K562 (cell line): ENCODE data around the gene EXOC4. TPM values are rescaled to one million over a fixed set of nuclear protein-coding genes. Genes with fewer than 3 reads are reported as not detected.

ENCODE experiments used
- ARID4B ChIP-seq: sonication (generic); formaldehyde crosslinking; IDR thresholded peaks from 2 replicates; pipeline ENCODE4 v1.8.0; 2022; ENCODE audit warnings: mild to moderate bottlenecking, missing genetic modification reagents
- CEBPB ChIP-seq: fragments of 450-650 bp; IDR thresholded peaks from 2 replicates; pipeline ENCODE4 v1.6.1; 2016; ENCODE audit warnings: missing genetic modification characterization, missing compliant biosample characterization
- E2F1 ChIP-seq: sonication (generic); formaldehyde crosslinking; IDR thresholded peaks from 2 replicates; pipeline ENCODE4 v1.8.1; 2023; ENCODE audit warnings: mild to moderate bottlenecking, missing genetic modification reagents, moderate library complexity
- GABPA ChIP-seq: fragments of 200-800 bp; sonication (Bioruptor generic); conservative IDR thresholded peaks from 2 replicates; pipeline ENCODE4 v1.6.1; 2016; ENCODE audit warnings: low read depth, missing genetic modification characterization, missing compliant biosample characterization
- GTF2B ChIP-seq: IDR thresholded peaks from 2 replicates; pipeline ENCODE4 v1.6.1; 2011; ENCODE audit not compliant: insufficient read length; ENCODE audit errors: extremely low read depth
- MEIS2 ChIP-seq: fragments of 450-650 bp; IDR thresholded peaks from 2 replicates; pipeline ENCODE4 v1.6.1; 2014; ENCODE audit warnings: mild to moderate bottlenecking; ENCODE audit not compliant: partially characterized antibody
- SIN3B ChIP-seq: fragments of 450-650 bp; IDR thresholded peaks from 2 replicates; pipeline ENCODE4 v1.6.1; 2017; ENCODE audit warnings: low read depth, mild to moderate bottlenecking, moderate library complexity
- SMAD4 ChIP-seq: fragments of 250-450 bp; sonication (Bioruptor Pico); conservative IDR thresholded peaks from 2 replicates; pipeline ENCODE4 v1.8.0; 2021; ENCODE audit warnings: inconsistent platforms, mild to moderate bottlenecking, moderate library complexity
- SMARCE1 ChIP-seq: fragments of 450-650 bp; IDR thresholded peaks from 2 replicates; pipeline ENCODE4 v1.7.1; 2016; ENCODE audit warnings: mild to moderate bottlenecking
- TAL1 ChIP-seq: fragments of 450-650 bp; IDR thresholded peaks from 2 replicates; pipeline ENCODE4 v1.6.1; 2016; ENCODE audit warnings: mild to moderate bottlenecking
- TEAD1 ChIP-seq, 2 experiments: fragments of 450-650 bp in 1 of 2; sonication (generic) in 1 of 2; formaldehyde crosslinking; IDR thresholded peaks; 2 replicates each; pipeline versions ENCODE4 v1.4.0 to v1.8.0; 2020 to 2022; ENCODE audit warnings: mild to moderate bottlenecking in 2 of 2, missing genetic modification reagents in 1 of 2
- ZMIZ1 ChIP-seq, 2 experiments: fragments of 150-350 bp in 1 of 2; IDR thresholded peaks; 2 replicates each; pipeline ENCODE4 v1.6.1; 2012 to 2016; ENCODE audit warnings: low read depth in 2 of 2, low read length in 2 of 2, mild to moderate bottlenecking in 1 of 2, moderate library complexity in 1 of 2
- ZNF57 ChIP-seq: fragments of 450-650 bp; formaldehyde crosslinking; IDR thresholded peaks from 2 replicates; pipeline ENCODE4 v1.4.0; 2020; ENCODE audit warnings: mild to moderate bottlenecking, moderate library complexity
- ZNF589 ChIP-seq: fragments of 200-800 bp; sonication (Bioruptor generic); IDR thresholded peaks from 2 replicates; pipeline ENCODE4 v1.6.1; 2016; ENCODE audit warnings: low read depth, missing genetic modification characterization, missing compliant biosample characterization
- polyA plus RNA-seq, 8 experiments: library from polyadenylated mRNA; depleted of rRNA in 4 of 8; stranded (reverse) in 5 of 8; unstranded in 3 of 8; fragments of >200 nt; fragmentation: Nextera tagmentation in 2 of 8; fragmentation: Illumina TruSeq in 1 of 8; extraction: Ambion mirVana in 2 of 8; extraction: Trizol in 1 of 8; gene quantifications; 2 replicates each; pipeline versions ENCODE4 v1.2.1 to v1.2.3, GENCODE V29; 2011 to 2014; ENCODE audit warnings: inconsistent platforms in 1 of 8, missing spikeins in 1 of 8
- total RNA-seq, 7 experiments: library from RNA; depleted of rRNA in 6 of 7; stranded (reverse); fragments of >200 nt in 6 of 7; fragmentation: Illumina TruSeq in 2 of 7; extraction: Trizol in 2 of 7; gene quantifications; 2 replicates each; pipeline versions ENCODE4 v1.2.1 to v1.2.3, GENCODE V29; 2011 to 2021; ENCODE audit warnings: low replicate concordance in 1 of 7
- TF ChIP-seq, protein P1 (sequence below): fragments of 200-800 bp; sonication (Bioruptor generic); IDR thresholded peaks from 2 replicates; pipeline ENCODE4 v1.6.1; 2017; ENCODE audit warnings: missing genetic modification characterization, missing compliant biosample characterization

Gene EXOC4
- total and polyA plus RNA-seq, 9 of the 15 experiments (the other 6 are each of a cell fraction or from before 2014, with no cell fraction given): 18.5 to 73.1 (median 46.6) TPM

GRCh38 chr7:133491846-133492652 is 239.2 kb downstream of the EXOC4 start (continued):
- no peak for TF ChIP-seq GTF2B
- TF ChIP-seq, protein P1, sequence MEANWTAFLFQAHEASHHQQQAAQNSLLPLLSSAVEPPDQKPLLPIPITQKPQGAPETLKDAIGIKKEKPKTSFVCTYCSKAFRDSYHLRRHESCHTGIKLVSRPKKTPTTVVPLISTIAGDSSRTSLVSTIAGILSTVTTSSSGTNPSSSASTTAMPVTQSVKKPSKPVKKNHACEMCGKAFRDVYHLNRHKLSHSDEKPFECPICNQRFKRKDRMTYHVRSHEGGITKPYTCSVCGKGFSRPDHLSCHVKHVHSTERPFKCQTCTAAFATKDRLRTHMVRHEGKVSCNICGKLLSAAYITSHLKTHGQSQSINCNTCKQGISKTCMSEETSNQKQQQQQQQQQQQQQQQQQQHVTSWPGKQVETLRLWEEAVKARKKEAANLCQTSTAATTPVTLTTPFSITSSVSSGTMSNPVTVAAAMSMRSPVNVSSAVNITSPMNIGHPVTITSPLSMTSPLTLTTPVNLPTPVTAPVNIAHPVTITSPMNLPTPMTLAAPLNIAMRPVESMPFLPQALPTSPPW (CRISPR knock-in tag): no peak
- TF ChIP-seq E2F1 (CRISPR knock-in tag): no peak
- no peak for TF ChIP-seq ZNF57 (CRISPR knock-in tag)
- TF ChIP-seq TAL1: no peak
- no peak for TF ChIP-seq ZMIZ1 (IDR thresholded peaks at IDR 0.05; ENCODE audit: low read depth in 2 of 2, low read length in 2 of 2)
- no peak for TF ChIP-seq SIN3B
- peak; percentile 55; the same call in 1 of the 2 replicates for TF ChIP-seq ZNF589 (CRISPR knock-in tag)
- TF ChIP-seq SMAD4: no peak
- TF ChIP-seq TEAD1 (CRISPR knock-in tag; IDR thresholded peaks at IDR 0.05): no peak
- peak; percentile 39 for TF ChIP-seq MEIS2
- no peak for TF ChIP-seq CEBPB (tag)
- TF ChIP-seq ARID4B: no peak
- 0 out of 2 replicates have a peak, but pooled peaks have one; percentile 40 for TF ChIP-seq GABPA (tag)
- 0 out of 2 replicates have a peak, but pooled peaks have one; percentile 75 for TF ChIP-seq SMARCE1
